Prostate gland (tissue), 2 donors: ENCODE data around the gene NME2.

Experiments used
- POLR2A ChIP-seq: fragments of 450-650 bp; IDR thresholded peaks from one replicate; pipeline ENCODE4 v1.6.1; 2016; ENCODE audit warnings: antibody characterized with exemption, mild to moderate bottlenecking
- TF ChIP-seq, protein P1 (sequence below), 4 experiments: fragments of 200-600 bp in 2 of 4; fragments of 450-650 bp in 2 of 4; sonication (generic) in 2 of 4; IDR thresholded peaks; 1 replicate in 3 of 4; 2 replicates in 1 of 4; pipeline ENCODE4 v1.5.1; 2016 to 2019; ENCODE audit warnings: antibody characterized with exemption in 4 of 4, mild to moderate bottlenecking in 2 of 4, moderate library complexity in 2 of 4

DNA sequence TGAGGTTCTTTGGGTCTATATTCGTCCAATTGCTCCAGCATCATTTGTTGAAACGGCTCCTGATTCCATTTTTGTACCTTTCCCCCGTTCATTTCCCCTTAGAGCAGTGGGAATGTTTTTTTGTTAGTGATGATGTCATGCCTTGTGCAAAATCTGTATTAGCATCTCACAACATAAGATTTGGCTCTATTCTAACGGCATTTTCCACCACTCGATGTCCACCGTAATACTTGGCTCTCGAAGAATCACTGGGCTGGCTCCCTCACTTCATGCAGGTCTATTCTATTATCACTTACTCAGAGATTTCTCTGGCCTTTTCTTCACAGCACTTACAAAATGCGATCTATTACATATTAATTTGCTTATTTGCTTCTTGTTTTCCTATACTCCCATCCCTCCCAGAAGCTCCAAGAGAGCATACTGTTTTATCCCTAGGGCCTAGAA, 13.4 kb upstream of the NME2 start:
- TF ChIP-seq, protein P1, sequence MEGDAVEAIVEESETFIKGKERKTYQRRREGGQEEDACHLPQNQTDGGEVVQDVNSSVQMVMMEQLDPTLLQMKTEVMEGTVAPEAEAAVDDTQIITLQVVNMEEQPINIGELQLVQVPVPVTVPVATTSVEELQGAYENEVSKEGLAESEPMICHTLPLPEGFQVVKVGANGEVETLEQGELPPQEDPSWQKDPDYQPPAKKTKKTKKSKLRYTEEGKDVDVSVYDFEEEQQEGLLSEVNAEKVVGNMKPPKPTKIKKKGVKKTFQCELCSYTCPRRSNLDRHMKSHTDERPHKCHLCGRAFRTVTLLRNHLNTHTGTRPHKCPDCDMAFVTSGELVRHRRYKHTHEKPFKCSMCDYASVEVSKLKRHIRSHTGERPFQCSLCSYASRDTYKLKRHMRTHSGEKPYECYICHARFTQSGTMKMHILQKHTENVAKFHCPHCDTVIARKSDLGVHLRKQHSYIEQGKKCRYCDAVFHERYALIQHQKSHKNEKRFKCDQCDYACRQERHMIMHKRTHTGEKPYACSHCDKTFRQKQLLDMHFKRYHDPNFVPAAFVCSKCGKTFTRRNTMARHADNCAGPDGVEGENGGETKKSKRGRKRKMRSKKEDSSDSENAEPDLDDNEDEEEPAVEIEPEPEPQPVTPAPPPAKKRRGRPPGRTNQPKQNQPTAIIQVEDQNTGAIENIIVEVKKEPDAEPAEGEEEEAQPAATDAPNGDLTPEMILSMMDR (IDR thresholded peaks at IDR 0.05): no peak
- no peak for TF ChIP-seq POLR2A
